PC-3 (cell line): ENCODE results near the gene LNP1. TPM values are rescaled to one million over a fixed set of nuclear protein-coding genes. Genes with fewer than 3 reads are reported as not detected.

Experiments
- ATAC-seq: fragments of 200-7000 bp; cut with Tn5 transposase; 2 replicates; pipeline ENCODE4 v1.9.1; 2020; ENCODE audit warnings: mild to moderate bottlenecking, moderate library complexity
- BruUV-seq: library from RNA; stranded (reverse); fragments of 400-500 nt; replicated peaks from 2 replicates; lab custom pipeline; 2021; lab: Mats Ljungman, UMichigan
- CTCF ChIA-PET: fragments of 300-600 bp; sonication (Branson Sonifier 250); formaldehyde crosslinking; loops from one replicate; lab custom pipeline; 2022; ENCODE audit warnings: antibody characterized with exemption; lab: Charles Lee
- POLR2A ChIA-PET: fragments of 300-600 bp; sonication (Branson Sonifier 250); formaldehyde crosslinking; loops from one replicate; lab custom pipeline; 2022; ENCODE audit warnings: antibody characterized with exemption; ENCODE audit not compliant: unreplicated experiment; lab: Charles Lee
- DNase-seq: peaks from one replicate; pipeline ENCODE4 v3.0.0-alpha.2; 2015
- H2AFZ ChIP-seq: fragments of 300-600 bp; sonication (generic); 2 replicates; pipeline ENCODE4 v1.6.0; 2016; ENCODE audit warnings: antibody characterized with exemption, low read length
- H3F3A ChIP-seq: fragments of 300-600 bp; sonication (generic); one replicate; pipeline ENCODE4 v1.6.0; 2017; ENCODE audit warnings: antibody characterized with exemption, low read length, control low read depth, mild to moderate bottlenecking; ENCODE audit not compliant: unreplicated experiment
- H3K27ac ChIP-seq: fragments of 300-600 bp; sonication (generic); 2 replicates; pipeline ENCODE4 v1.5.1; 2016; ENCODE audit warnings: mild to moderate bottlenecking, low read length
- H3K27me3 ChIP-seq: fragments of 300-600 bp; sonication (generic); 2 replicates; pipeline ENCODE4 v1.6.1; 2016; ENCODE audit warnings: low read length, mixed read lengths
- H3K36me3 ChIP-seq: fragments of 300-600 bp; sonication (generic); 2 replicates; pipeline ENCODE4 v1.6.1; 2016; ENCODE audit warnings: low read depth, mixed run types, low read length, mixed read lengths
- H3K4me1 ChIP-seq: fragments of 300-600 bp; sonication (generic); 2 replicates; pipeline ENCODE4 v1.5.1; 2016; ENCODE audit warnings: low read length; ENCODE audit not compliant: insufficient read depth
- H3K4me2 ChIP-seq: fragments of 300-600 bp; sonication (generic); 2 replicates; pipeline ENCODE4 v1.6.0; 2016; ENCODE audit warnings: low read length
- H3K4me3 ChIP-seq: fragments of 300-600 bp; sonication (generic); 2 replicates; pipeline ENCODE4 v1.5.1; 2016; ENCODE audit warnings: mild to moderate bottlenecking, low read length, mixed read lengths
- H3K79me2 ChIP-seq: fragments of 300-600 bp; sonication (generic); 2 replicates; pipeline ENCODE4 v1.6.1; 2017; ENCODE audit warnings: low read length, mixed read lengths
- H3K9ac ChIP-seq: fragments of 300-600 bp; sonication (generic); 2 replicates; pipeline ENCODE4 v1.6.0; 2016; ENCODE audit warnings: mild to moderate bottlenecking, low read length
- H3K9me2 ChIP-seq: fragments of 300-600 bp; sonication (generic); replicated peaks from 2 replicates; pipeline ENCODE4 v1.6.1; 2016; ENCODE audit warnings: mixed run types, low read length, mixed read lengths
- H3K9me3 ChIP-seq: fragments of 300-600 bp; sonication (generic); 2 replicates; pipeline ENCODE4 v1.6.1; 2016; ENCODE audit warnings: low read length, mixed read lengths
- H4K20me1 ChIP-seq: fragments of 300-600 bp; sonication (generic); 2 replicates; pipeline ENCODE4 v1.6.1; 2016; ENCODE audit warnings: low read length, mixed read lengths
- EZH2 ChIP-seq: fragments of 300-600 bp; sonication (generic); IDR thresholded peaks from one replicate; pipeline ENCODE4 v1.6.1; 2017; ENCODE audit warnings: antibody characterized with exemption, mild to moderate bottlenecking, low read length; ENCODE audit not compliant: unreplicated experiment
- EZH2phosphoT487 ChIP-seq: fragments of 300-600 bp; sonication (generic); IDR thresholded peaks from 2 replicates; pipeline ENCODE4 v1.6.1; 2018; ENCODE audit warnings: mild to moderate bottlenecking, antibody characterized with exemption, low read length, borderline replicate concordance
- intact Hi-C: fragments of 100-400 bp; cut with micrococcal nuclease; formaldehyde crosslinking; loops from 2 replicates; pipeline ENCODE4 v1.9.0; 2023
- total RNA-seq: library from RNA; depleted of rRNA; stranded (reverse); fragments of >200 nt; gene quantifications from 2 replicates; pipeline ENCODE4 v1.2.3, GENCODE V29; 2014
- TF ChIP-seq, protein P1 (sequence below): fragments of 300-600 bp; sonication (generic); conservative IDR thresholded peaks from 2 replicates; pipeline ENCODE4 v1.5.1; 2017; ENCODE audit warnings: antibody characterized with exemption, low read depth, mild to moderate bottlenecking, low read length

The LNP1 gene
- total RNA-seq, 1 experiment from 2014 or later = 6.8 TPM

DNA sequence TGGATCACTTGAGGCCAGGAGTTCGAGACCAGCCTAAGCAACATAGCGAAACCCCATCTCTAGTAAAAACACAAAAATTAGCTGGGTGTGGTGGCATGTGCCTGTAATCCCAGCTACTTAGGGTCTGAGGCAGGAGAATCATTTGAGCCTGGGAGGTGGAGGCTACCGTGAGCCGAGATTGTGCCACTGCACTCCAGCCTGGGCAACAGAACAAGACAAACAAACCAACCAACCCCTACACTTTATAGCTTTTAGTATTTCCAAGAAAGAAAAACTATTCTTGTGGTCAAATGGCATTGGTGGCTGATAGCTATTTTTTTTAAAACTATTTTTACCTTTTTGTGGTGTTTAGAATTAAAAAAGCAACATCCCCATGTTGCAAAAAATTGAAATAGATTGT is 98.3 kb downstream of the LNP1 start:
- Histone ChIP-seq H3K9me3 (no peaks in the 10 kb centered on the region), H2AFZ (no peak overlapping the region), H3K4me1 (peaks cover 30% of the 10 kb centered on the region), H3K9ac (no peak overlapping the region), H3K27me3 (no peaks in the 10 kb centered on the region), H3K9me2 (no peaks in the 10 kb centered on the region), H3K27ac (no peak overlapping the region), H3K36me3 (no peaks in the 10 kb centered on the region), H4K20me1 (no peaks in the 10 kb centered on the region), H3K79me2 (no peaks in the 10 kb centered on the region), H3K4me2 (no peak overlapping the region), H3K4me3 (no peak overlapping the region), H3F3A (peaks cover 16% of the 10 kb centered on the region)
- no TSS peak for BruUV-seq
- DNase-seq (no peak), ATAC-seq (no peak)
- CTCF ChIA-PET = no interaction called here
- POLR2A ChIA-PET = no interaction called here
- TF ChIP-seq EZH2 (no peak), EZH2phosphoT487 (no peak)
- TF ChIP-seq, protein P1, sequence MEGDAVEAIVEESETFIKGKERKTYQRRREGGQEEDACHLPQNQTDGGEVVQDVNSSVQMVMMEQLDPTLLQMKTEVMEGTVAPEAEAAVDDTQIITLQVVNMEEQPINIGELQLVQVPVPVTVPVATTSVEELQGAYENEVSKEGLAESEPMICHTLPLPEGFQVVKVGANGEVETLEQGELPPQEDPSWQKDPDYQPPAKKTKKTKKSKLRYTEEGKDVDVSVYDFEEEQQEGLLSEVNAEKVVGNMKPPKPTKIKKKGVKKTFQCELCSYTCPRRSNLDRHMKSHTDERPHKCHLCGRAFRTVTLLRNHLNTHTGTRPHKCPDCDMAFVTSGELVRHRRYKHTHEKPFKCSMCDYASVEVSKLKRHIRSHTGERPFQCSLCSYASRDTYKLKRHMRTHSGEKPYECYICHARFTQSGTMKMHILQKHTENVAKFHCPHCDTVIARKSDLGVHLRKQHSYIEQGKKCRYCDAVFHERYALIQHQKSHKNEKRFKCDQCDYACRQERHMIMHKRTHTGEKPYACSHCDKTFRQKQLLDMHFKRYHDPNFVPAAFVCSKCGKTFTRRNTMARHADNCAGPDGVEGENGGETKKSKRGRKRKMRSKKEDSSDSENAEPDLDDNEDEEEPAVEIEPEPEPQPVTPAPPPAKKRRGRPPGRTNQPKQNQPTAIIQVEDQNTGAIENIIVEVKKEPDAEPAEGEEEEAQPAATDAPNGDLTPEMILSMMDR = no peak
- intact Hi-C loops = no loop called here

DNA sequence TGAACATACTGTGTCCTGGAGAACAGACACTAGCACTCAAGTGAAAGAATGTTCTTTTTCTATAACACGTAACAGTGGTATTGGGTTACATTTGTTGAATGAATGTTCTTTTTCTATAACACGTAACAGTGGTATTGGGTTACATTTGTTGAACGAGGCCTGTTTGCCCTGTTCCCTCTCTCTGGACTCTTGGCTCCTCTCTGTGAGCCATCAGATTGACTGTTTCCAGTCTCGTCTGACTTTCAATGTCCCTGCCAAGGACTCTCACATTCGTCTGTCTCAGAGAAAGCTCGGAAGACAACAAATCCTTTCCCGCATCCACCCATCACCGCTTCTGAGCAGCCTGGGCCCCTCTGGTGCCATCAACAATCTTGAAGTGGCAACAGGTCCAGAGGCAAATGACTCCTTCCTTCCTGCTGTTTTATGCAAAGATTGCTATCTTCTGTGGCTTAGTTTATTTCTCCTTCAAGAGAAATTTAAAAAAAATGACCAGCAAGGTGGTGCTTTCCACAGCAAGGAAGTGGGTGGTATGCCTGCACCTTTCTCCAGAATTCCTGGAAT is 99.1 kb downstream of the LNP1 start:
- Histone ChIP-seq H4K20me1 (no peaks in the 10 kb centered on the region), H3K4me3 (no peak overlapping the region), H3F3A (peaks cover 16% of the 10 kb centered on the region), H2AFZ (no peak overlapping the region), H3K27ac (no peak overlapping the region), H3K4me2 (no peak overlapping the region), H3K9ac (no peak overlapping the region), H3K9me3 (no peaks in the 10 kb centered on the region), H3K79me2 (no peaks in the 10 kb centered on the region), H3K27me3 (no peaks in the 10 kb centered on the region), H3K4me1 (peaks cover 30% of the 10 kb centered on the region), H3K36me3 (no peaks in the 10 kb centered on the region), H3K9me2 (no peaks in the 10 kb centered on the region)
- POLR2A ChIA-PET = no interaction called here
- BruUV-seq = no TSS peak
- no peak for TF ChIP-seq EZH2phosphoT487
- TF ChIP-seq, protein P1 = no peak
- TF ChIP-seq EZH2 = no peak
- ATAC-seq (no peak), DNase-seq (peak; percentile 22)
- CTCF ChIA-PET = no interaction called here
- intact Hi-C loops = no loop called here

DNA sequence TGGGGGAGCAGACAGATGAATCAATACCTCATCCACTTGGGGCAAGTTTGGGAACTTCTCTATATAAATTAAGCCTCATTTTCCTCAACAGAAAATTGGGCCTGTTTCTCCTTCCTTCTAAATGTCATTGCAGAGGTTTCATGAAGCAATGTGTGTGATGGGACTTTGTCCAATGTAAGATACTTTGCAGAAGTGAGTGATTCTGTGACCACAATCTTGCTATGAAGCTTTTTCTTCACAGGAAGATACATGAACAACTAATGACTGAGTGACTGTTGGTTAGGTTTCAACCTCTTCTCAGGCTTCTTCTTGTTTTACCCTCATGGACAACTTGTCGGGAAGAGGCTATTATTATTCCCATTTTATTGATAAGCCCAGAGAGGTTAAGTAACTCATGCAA is 102.1 kb downstream of the LNP1 start:
- no peaks in the 10 kb centered on the region for H3K9me2 ChIP-seq
- H3F3A ChIP-seq = no peaks in the 10 kb centered on the region
- H3K9me3 ChIP-seq = no peaks in the 10 kb centered on the region
- H3K4me2 ChIP-seq = no peak overlapping the region
- H3K79me2 ChIP-seq = no peaks in the 10 kb centered on the region
- ChIA-PET POLR2A (no interaction called here), CTCF (no interaction called here)
- intact Hi-C loops = no loop called here
- H3K36me3 ChIP-seq = no peaks in the 10 kb centered on the region
- no peak overlapping the region for H2AFZ ChIP-seq
- no peaks in the 10 kb centered on the region for H4K20me1 ChIP-seq
- no peak overlapping the region for H3K9ac ChIP-seq
- H3K4me1 ChIP-seq = peaks cover 4% of the 10 kb centered on the region; the same call in 1 of the 2 replicates
- no TSS peak for BruUV-seq
- H3K4me3 ChIP-seq = no peak overlapping the region
- no peak for DNase-seq
- no peak overlapping the region for H3K27ac ChIP-seq
- no peaks in the 10 kb centered on the region for H3K27me3 ChIP-seq
- no peak for ATAC-seq
- TF ChIP-seq EZH2phosphoT487 (no peak), EZH2 (no peak)
- TF ChIP-seq, protein P1 = no peak
